ENCODE data around the gene ABCF1. TPM values are rescaled to one million over a fixed set of nuclear protein-coding genes. Genes with fewer than 3 reads are reported as not detected.
"Not testable (repeated sequence)": the region's sequence is repeated elsewhere in the genome, so short reads cannot be mapped to it uniquely, and the experiment has no call there.

Gene ABCF1
- total RNA-seq, 1 experiment from 2014 or later: 26.1 TPM

DNA sequence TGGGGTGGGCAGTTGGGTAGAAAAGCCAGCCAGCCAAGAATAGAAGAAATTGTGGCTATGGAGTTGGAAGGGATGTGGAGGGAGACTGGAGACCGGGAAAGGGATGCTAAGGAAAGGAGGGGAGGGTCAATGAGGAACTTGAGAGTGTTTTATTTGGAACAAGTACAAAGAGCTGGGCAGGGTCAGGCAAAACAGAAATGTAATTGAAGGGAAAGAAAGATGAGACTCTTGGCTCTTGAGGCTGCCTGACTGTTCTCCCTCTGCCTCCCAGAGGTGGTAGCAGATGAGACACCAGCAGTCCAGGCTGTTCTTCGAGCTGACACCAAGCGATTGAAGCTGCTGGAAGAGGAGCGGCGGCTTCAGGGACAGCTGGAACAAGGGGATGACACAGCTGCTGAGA is 12.7 kb downstream of the ABCF1 start:
- peaks cover 34% of the 10 kb centered on the region for H3K36me3 ChIP-seq
- no peaks in the 10 kb centered on the region for H3K9me3 ChIP-seq
- no peak overlapping the region for H3K4me3 ChIP-seq
- DNase-seq: no peak
- H3K27me3 ChIP-seq: no peaks in the 10 kb centered on the region

DNA sequence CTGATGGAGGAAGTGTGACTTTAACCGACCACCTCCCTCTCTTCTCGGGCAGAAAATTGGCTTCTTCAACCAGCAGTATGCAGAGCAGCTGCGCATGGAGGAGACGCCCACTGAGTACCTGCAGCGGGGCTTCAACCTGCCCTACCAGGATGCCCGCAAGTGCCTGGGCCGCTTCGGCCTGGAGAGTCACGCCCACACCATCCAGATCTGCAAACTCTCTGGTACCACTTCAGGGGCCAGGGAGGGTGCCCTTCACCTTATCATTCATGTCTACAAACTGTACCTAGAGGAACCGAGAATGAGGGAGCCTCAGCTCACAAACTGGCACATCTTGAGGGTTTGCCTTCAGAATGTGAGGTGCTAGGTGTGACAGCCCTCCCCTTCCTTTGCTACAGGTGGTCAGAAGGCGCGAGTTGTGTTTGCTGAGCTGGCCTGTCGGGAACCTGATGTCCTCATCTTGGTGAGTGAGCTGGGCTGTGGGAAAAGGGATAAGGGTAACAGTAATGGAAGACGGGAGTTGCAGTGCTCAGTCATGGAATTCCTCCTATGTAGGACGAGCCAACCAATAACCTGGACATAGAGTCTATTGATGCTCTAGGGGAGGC is 18.6 kb downstream of the ABCF1 start:
- H3K9me3 ChIP-seq: no peaks in the 10 kb centered on the region
- DNase-seq: no peak
- no peak overlapping the region for H3K4me3 ChIP-seq
- peaks cover 25% of the 10 kb centered on the region for H3K36me3 ChIP-seq
- H3K27me3 ChIP-seq: no peaks in the 10 kb centered on the region

DNA sequence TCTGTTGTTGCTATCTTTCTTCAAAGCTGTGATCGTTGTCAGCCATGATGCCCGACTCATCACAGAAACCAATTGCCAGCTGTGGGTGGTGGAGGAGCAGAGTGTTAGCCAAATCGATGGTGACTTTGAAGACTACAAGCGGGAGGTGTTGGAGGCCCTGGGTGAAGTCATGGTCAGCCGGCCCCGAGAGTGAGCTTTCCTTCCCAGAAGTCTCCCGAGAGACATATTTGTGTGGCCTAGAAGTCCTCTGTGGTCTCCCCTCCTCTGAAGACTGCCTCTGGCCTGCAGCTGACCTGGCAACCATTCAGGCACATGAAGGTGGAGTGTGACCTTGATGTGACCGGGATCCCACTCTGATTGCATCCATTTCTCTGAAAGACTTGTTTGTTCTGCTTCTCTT is 19.3 kb downstream of the ABCF1 start:
- Histone ChIP-seq H3K36me3 (peaks cover 22% of the 10 kb centered on the region), H3K9me3 (no peaks in the 10 kb centered on the region), H3K4me3 (no peak overlapping the region), H3K27me3 (no peaks in the 10 kb centered on the region)
- no peak for DNase-seq

DNA sequence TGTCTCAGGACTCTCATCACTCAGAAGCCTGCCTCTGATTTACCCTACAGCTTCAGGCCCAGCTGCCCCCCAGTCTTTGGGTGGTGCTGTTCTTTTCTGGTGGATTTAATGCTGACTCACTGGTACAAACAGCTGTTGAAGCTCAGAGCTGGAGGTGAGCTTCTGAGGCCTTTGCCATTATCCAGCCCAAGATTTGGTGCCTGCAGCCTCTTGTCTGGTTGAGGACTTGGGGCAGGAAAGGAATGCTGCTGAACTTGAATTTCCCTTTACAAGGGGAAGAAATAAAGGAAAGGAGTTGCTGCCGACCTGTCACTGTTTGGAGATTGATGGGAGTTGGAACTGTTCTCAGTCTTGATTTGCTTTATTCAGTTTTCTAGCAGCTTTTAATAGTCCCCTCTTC is 19.8 kb downstream of the ABCF1 start:
- Histone ChIP-seq H3K4me3 (no peak overlapping the region), H3K36me3 (peaks cover 22% of the 10 kb centered on the region), H3K9me3 (no peaks in the 10 kb centered on the region), H3K27me3 (no peaks in the 10 kb centered on the region)
- no peak for DNase-seq

DNA sequence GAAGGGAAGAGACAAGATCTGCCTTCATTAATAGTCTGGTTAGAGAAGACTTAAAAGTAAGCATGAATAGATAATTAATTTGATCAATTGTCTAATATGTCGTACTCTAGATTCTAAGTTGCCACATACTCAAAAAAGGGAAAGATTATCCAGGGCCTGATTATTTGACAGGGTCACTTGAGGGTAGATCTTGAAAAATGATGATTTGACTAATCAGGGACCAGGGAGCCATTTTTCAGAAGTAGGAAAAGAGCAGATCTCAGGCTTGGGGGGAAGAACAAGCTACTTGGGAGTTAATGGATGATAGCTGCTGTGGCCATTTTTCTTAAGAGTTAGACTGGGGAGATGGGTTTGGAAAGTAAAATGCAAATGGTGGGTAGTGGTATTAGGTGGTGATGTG is 21.0 kb downstream of the ABCF1 start:
- no peak for DNase-seq
- Histone ChIP-seq H3K27me3 (no peaks in the 10 kb centered on the region), H3K4me3 (no peak overlapping the region), H3K36me3 (peaks cover 17% of the 10 kb centered on the region), H3K9me3 (no peaks in the 10 kb centered on the region)

DNA sequence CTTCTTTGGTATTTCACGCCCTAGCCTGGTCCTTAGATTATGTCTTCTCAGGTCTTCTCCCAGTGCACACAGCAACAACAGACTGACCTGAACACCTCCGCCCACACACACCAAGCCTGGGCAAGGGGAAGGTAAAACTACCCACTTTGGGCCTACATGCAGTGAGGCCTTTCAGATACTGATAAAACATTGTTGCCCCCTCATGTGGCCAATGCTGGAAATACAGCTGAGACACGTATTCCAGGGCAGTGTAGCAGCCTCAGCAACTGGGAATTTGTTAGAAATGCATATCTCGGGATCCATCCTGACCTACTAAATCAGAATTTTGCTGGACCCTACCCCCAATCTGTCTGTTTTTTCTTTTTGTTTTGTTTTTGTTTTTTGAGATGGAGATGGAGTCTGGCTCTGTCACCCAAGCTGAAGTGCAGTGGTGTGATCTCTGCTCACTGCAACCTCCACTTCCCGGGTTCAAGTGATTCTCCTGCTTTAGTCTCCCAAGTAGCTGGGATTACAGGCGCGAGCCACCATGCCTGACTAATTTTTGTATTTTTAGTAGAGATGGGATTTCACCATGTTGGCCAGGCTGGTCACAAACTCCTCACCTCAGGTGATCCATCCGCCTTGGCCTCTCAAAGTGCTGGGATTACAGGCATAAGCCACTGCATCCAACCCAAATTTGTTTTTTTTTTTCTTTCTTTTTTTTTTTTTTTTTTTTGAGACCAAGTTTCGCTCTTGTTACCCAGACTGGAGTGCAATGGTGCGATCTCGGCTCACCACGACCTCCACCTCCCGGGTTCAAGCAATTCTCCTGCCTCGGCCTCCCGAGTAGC is 26.3 kb downstream of the ABCF1 start:
- H3K36me3 ChIP-seq: peaks cover 22% of the 10 kb centered on the region
- H3K27me3 ChIP-seq, H3K9me3 ChIP-seq, H3K4me3 ChIP-seq: not testable (repeated sequence)
- peak; percentile 61 for DNase-seq

DNA sequence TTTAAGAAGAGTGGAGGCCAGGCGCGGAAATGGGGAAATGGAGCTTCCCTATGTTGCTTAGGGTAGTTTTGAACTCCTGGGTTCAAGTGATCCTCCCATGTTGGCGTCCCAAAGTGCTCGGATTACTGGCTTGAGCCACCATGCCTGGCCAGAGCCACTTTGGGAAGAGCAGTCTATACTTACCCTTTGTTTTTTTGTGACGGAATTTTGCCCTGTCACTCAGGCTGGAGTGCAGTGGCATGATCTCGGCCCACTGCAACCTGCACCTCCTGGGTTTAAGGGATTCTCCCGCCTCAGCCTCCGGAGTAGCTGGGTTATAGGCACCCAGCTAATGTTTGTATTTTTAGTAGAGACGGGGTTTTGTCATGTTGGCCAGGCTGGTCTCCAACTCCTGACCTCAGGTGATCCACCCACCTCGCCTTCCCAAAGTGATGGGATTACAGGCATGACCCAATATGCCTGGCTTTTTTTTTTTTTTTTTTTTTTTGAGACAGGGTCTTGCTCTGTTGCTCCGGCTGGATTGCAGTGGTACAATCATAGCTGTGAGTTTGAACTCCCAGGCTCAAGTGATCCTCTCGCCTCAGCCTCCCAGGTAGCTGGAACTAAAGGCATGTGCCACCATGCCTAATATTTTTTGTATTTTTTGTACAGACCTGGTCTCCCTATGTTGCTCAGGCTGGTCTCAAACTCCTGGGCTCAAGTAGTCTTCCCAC is 27.8 kb downstream of the ABCF1 start:
- no peak for DNase-seq
- H3K9me3 ChIP-seq: no peaks in the 10 kb centered on the region
- H3K36me3 ChIP-seq: peaks cover 35% of the 10 kb centered on the region
- no peaks in the 10 kb centered on the region for H3K27me3 ChIP-seq
- no peak overlapping the region for H3K4me3 ChIP-seq

DNA sequence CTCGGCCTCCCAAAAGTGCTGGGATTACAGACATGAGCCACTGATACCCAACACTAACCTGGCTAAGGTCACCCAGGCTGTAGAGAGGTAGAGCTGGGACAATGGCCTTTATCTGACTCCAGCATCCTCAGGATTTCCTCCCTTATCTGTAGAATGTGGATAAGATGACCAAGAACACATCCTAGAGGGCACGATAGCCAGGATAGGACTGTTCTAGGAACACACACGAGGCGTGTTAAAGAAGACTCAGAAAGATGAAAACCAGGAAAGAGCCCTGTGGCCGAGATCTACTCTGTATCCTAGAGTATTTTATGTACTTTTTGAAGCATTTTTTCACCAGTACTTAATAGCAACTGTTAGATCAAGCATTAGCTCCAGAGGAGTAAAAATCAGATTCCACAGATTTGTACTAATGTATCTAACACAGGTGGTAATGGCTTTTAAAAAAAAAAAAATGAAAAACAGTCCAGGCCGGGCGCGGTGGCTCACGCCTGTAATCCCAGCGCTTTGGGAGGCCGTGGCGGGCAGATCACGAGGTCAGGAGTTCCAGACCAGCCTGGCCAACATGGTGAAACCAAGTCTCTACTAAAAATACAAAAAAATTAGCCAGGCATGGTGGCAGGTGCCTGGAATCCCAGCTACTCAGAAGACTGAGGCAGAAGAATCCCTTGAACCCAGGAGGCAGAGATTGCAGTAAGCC is 28.5 kb downstream of the ABCF1 start:
- H3K9me3 ChIP-seq: no peaks in the 10 kb centered on the region
- no peak overlapping the region for H3K4me3 ChIP-seq
- peaks cover 39% of the 10 kb centered on the region for H3K36me3 ChIP-seq
- H3K27me3 ChIP-seq: no peaks in the 10 kb centered on the region
- no peak for DNase-seq

DNA sequence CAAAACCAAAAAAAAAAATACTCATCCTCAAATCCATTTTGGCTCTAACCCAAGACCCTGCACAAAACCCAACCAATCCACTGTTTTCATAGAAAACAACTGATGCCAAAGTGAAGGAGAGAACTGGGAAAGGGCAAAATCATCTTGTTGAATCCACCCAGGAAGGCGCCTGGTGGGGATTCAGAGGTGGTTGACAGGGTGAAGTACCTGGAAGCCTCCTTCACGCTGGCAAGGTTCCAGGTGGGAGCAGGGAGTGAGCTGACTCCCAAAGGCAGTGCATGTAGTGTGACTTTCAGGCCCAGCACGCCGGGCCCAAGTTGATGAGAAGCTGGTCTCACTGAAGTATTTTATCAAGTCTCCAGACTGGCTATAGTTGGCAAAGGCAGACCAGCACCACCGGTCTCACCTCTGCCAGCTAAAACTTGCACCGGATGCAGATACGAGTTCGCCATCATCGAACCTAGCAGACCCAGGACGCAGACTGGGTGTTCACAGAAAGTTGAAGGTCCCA is 29.3 kb downstream of the ABCF1 start:
- Histone ChIP-seq H3K4me3 (no peak overlapping the region), H3K9me3 (no peaks in the 10 kb centered on the region), H3K36me3 (peaks cover 46% of the 10 kb centered on the region), H3K27me3 (no peaks in the 10 kb centered on the region)
- DNase-seq: no peak

DNA sequence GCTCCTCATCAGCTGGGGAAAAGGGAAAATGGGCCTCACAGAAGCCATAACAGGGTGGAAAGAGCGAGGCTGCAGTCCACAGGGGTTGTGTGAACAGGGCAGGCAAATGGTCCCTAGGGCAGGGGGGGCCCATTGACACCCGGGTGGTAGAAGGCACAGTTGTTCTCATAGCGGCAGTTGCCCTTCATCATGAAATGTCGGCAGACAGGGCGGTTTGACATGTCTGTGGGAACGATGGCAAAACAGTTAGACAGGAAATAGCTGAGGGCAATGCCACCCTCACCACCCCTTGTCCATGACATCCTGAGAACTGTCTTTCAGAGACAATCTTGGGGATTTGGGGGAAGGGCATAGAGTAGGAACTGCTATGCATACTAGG is 30.2 kb downstream of the ABCF1 start:
- H3K4me3 ChIP-seq: no peak overlapping the region
- peaks cover 53% of the 10 kb centered on the region for H3K36me3 ChIP-seq

DNA sequence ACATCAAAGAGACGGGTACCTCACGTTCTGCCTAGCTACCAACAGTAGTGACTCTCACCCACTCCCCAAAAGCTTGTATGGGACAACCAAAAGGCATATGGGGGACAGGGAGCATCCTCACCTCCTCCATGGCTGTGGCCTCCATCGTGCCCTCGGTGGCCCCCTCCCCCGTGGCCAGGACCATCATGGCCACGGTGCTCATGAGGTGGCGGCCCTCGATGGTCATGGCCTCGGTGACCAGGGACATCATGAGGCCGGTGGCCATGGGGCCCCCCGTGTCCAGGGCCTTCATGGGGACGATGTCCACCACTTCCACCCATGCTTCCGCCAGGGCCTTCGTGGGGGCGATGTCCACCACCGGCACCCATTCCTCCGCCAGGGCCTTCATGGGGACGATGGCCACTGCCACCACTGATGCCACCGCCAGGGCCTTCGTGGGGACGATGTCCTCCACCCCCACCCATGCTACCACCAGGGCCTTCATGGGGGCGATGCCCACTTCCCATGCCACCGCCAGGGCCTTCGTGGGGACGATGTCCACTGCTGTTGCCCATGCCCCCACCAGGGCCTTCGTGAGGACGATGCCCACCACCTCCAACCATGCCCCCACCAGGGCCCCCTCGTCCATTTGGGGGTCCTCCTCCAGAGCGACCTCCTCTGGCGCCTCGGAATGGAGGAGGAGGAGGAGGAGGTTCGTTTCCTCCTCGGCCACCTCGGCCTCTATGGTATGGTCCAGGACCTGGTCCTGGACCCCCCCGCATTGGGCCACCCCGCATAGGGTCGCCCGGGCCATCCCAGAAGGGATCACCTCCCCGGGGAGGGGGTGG is 30.8 kb downstream of the ABCF1 start:
- Histone ChIP-seq H3K4me3 (no peak overlapping the region), H3K27me3 (no peaks in the 10 kb centered on the region), H3K36me3 (peaks cover 59% of the 10 kb centered on the region), H3K9me3 (no peaks in the 10 kb centered on the region)
- DNase-seq: no peak

More for the DNA sequence above, 30.2 kb downstream of the ABCF1 start:
- H3K27me3 ChIP-seq: no peaks in the 10 kb centered on the region
- DNase-seq: no peak
- H3K9me3 ChIP-seq: no peaks in the 10 kb centered on the region

DNA sequence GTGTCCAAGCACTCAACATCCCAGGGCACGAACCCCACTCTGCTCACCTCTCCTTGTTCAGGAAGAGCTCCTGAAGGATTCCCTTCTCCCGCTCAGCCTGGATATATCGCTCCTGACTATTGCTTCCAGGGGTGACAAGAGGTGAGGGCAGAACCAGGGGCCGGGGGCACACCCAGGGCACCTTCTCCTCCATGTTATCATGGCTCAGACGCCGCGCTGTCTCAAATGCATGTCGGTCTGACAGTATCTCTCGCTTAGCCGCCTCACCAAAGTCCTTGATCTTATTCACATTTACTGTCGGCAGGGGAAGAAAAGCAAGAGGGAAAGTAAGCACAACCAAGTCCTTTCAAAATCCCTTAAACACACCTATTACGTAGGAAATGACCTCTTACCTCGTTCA is 32.7 kb downstream of the ABCF1 start:
- peaks cover 71% of the 10 kb centered on the region for H3K36me3 ChIP-seq
- H3K9me3 ChIP-seq: no peaks in the 10 kb centered on the region
- no peak overlapping the region for H3K4me3 ChIP-seq
- H3K27me3 ChIP-seq: no peaks in the 10 kb centered on the region
- DNase-seq: no peak

DNA sequence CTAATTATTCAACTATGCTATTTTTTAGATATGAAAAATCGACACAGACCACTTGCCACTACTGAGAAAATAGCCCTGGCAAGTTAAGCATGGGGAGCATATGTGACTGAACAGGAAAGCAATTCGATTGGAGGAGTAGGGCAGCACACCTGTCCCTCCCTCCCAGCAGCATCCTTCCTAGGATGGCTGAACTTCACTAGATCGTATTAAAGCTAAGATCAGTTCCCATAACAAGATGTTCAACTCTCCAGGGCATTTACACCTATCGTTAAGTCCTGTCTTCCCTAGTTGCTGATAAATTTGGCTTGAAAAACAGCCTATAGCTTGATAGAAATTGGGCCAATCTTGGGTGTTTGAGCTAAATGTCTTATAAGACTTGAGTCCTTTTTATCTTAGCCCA is 38.8 kb downstream of the ABCF1 start:
- Histone ChIP-seq H3K36me3 (peaks cover 54% of the 10 kb centered on the region), H3K9me3 (no peaks in the 10 kb centered on the region), H3K27me3 (no peaks in the 10 kb centered on the region), H3K4me3 (no peak overlapping the region)
- no peak for DNase-seq

DNA sequence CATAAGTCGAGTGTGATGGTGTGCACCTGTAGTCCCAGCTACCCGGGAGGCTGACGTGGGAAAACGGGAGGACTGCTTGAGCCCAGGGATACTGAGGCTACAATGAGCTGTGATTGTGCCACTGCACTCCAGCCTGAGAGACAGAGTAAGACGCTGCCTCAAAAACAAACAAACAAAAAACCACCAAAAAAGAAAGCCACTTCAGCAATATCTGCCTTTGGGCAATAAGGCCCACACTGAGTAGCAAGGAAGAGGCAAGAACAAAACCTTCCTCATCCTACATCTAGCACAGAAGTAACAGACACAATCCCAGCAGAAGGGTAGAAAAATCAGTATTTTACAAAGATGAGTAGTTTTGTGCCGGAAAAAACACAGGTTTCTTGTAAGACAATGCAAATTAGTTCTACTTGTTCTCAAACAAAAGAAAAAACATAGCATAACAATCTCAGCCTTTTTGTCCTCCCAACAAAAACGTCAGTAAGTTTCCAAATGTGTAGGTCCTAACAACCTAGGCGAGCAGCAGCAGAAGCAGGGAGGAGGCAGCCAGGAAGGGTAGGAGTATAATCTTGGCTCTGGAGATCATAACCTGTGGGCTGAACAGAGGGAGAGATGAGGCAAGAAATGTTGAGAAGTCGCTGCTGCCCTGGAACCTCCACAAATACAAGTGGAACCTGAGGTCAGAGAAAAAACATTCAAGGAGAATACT is 40.1 kb downstream of the ABCF1 start:
- no peaks in the 10 kb centered on the region for H3K9me3 ChIP-seq
- H3K27me3 ChIP-seq: no peaks in the 10 kb centered on the region
- DNase-seq: no peak
- peaks cover 55% of the 10 kb centered on the region for H3K36me3 ChIP-seq
- no peak overlapping the region for H3K4me3 ChIP-seq

DNA sequence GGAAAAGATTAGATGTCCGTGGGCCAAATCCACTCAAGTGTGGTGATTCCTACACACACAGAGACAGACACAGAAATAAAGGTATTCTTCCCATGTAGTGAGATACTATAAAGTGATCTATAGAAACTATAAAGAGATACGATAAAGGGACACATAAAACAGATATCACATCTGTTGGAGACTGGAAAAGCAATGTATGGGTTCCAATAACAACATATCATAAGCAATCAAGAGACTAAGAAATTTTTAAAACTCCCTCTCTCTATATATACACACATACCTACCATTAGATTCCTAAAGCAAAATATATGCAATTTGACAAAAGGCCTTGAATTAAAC is 40.6 kb downstream of the ABCF1 start:
- Histone ChIP-seq H3K4me3 (no peak overlapping the region), H3K36me3 (peaks cover 55% of the 10 kb centered on the region), H3K9me3 (no peaks in the 10 kb centered on the region), H3K27me3 (no peaks in the 10 kb centered on the region)
- no peak for DNase-seq

DNA sequence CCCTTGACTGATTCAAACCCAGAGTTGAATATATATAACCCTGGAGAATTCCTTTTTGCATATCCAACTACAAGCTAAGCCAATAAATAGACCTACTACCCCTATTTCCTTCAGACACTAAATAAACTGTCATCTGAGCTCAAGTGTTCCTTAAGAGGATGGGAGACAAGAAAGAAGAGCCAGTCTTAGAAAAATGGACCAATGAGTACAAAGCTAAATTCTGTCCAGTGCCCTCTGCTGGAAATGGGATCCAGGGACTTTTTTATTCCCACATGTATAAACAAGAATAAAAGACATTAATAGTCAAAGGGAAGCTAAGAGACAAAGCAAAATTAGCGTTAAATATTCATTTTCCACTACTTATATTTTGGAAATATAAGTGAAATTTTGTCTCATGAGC is 41.0 kb downstream of the ABCF1 start:
- DNase-seq: no peak
- Histone ChIP-seq H3K9me3 (no peaks in the 10 kb centered on the region), H3K4me3 (no peak overlapping the region), H3K27me3 (no peaks in the 10 kb centered on the region), H3K36me3 (peaks cover 53% of the 10 kb centered on the region)

Data from MG63 (cell line).